GM12872 (cell line): ENCODE results near the gene CCDC88C.

Source experiments
- TF ChIP-seq, protein P1 (sequence below): IDR thresholded peaks from 3 replicates; pipeline ENCODE4 v1.5.1; 2011; ENCODE audit warnings: low read depth, mild to moderate bottlenecking, low read length, moderate library complexity; ENCODE audit not compliant: insufficient read depth

The CCDC88C gene

DNA sequence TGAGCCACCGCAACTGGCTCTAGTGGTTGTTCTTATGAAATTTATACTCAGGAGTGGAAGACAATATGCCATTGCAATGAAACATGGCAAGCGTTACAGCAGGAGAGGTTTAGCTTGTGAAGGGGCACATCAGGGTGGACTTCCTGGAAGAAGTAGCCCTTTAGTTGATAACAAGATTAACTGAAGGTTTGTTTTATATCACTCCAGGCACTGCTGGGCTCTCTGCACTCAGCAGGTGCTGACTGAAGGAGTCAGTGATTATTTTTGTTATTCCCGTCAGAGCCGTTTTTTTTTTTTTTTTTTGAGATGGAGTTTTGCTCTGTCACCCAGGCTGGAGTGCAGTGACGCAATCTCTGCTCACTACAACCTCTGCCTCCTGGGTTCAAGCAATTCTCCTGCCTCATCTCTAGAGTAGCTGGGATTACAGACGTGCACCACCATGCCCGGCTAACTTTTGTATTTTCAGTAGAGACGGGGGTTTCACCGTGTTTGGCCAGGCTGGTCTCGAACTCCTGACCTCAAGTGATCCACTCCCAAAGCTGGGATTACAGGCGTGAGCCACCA is 155.6 kb downstream of the CCDC88C start:
- TF ChIP-seq, protein P1, sequence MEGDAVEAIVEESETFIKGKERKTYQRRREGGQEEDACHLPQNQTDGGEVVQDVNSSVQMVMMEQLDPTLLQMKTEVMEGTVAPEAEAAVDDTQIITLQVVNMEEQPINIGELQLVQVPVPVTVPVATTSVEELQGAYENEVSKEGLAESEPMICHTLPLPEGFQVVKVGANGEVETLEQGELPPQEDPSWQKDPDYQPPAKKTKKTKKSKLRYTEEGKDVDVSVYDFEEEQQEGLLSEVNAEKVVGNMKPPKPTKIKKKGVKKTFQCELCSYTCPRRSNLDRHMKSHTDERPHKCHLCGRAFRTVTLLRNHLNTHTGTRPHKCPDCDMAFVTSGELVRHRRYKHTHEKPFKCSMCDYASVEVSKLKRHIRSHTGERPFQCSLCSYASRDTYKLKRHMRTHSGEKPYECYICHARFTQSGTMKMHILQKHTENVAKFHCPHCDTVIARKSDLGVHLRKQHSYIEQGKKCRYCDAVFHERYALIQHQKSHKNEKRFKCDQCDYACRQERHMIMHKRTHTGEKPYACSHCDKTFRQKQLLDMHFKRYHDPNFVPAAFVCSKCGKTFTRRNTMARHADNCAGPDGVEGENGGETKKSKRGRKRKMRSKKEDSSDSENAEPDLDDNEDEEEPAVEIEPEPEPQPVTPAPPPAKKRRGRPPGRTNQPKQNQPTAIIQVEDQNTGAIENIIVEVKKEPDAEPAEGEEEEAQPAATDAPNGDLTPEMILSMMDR: no peak

- TF ChIP-seq, protein P1: no peak
Measured at GRCh38 chr14:91261115-91261514, 156.5 kb downstream of the CCDC88C start.

DNA sequence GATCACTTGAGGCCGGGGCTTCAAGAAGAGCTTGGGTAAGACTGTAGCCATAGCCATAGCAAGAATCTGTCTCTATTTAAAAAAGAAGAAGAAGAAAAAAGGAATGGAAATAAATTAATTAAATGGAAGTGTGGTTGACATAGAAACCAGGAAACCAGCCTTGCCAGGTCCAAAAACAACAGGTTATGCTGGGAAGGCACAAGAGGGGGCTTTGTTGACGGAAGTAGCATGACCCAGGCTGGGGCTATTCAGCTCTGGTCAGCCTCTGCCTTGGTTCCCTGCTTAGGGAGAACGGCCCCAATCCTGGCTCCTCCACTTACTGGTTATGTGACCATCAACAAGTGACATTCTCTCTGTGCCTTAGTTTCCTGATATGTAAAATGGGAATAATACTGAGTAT is 158.7 kb downstream of the CCDC88C start:
- TF ChIP-seq, protein P1: no peak

GRCh38 chr14:91258011-91258618 is 159.5 kb downstream of the CCDC88C start:
- TF ChIP-seq, protein P1: no peak

- TF ChIP-seq, protein P1: no peak
Measured at GRCh38 chr14:91257328-91258010, 160.2 kb downstream of the CCDC88C start.

- TF ChIP-seq, protein P1: no peak
Measured at GRCh38 chr14:91256661-91257060, 161.0 kb downstream of the CCDC88C start.

DNA sequence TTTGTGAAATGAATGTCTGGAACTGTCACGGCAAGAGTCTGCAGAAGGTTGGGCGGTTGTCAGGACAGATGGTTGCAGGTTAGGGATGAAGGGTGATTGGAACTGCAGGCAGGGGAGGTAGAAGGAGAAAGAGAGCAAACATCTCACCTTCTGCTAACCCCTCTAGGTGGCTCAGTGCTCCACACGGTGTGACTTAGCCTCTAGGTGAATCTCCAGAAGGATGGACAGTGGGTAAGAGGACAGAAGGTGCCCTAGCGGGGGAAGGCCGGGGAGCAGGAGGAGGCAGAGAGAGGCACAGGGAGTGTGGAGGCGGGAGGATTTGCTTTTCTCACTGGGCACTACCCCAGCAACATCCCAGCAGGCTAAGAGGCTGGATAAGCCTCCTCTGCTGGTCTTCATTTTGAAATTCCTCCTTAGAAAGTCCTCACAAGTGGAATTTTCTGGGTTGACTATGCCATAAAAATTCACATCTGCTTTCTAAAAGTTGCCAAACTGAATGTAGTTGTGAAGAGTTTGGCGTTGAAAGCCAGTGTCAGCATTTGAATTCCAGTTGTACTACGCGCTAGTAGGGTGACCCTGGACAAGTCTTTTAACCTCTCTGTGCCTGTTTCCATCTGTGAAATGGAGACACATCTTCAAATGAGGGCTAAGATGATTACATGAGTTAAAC is 162.5 kb downstream of the CCDC88C start:
- TF ChIP-seq, protein P1: no peak
